Occipital lobe (tissue), 2 donors: ENCODE measurements around the gene PTX3. TPM values are rescaled to one million over a fixed set of nuclear protein-coding genes. Genes with fewer than 3 reads are reported as not detected.

Experiments
- DNase-seq: peaks from one replicate; lab custom pipeline; 2025; lab: John Stamatoyannopoulos, UW
- total RNA-seq: library from RNA; depleted of rRNA; stranded (reverse); fragments of >200 nt; gene quantifications from one replicate; pipeline ENCODE4 v1.2.3, GENCODE V29; 2014

Gene PTX3
- total RNA-seq, 1 donor from 2014 or later = 10.9 TPM

- DNase-seq = no peak
Observed at GRCh38 chr3:157472648-157473047, 36.0 kb downstream of the PTX3 start.

- DNase-seq = no peak
Observed at GRCh38 chr3:157475921-157476414, 39.3 kb downstream of the PTX3 start.

GRCh38 chr3:157477441-157477840, 40.8 kb downstream of the PTX3 start:
- DNase-seq = no peak

- DNase-seq = no peak
Observed at GRCh38 chr3:157479464-157480243, 43.0 kb downstream of the PTX3 start.

- DNase-seq = no peak
Observed at GRCh38 chr3:157487339-157487738, 50.7 kb downstream of the PTX3 start.

GRCh38 chr3:157488144-157488543, 51.5 kb downstream of the PTX3 start:
- no peak for DNase-seq

GRCh38 chr3:157491136-157491535, 54.5 kb downstream of the PTX3 start:
- DNase-seq = no peak

Other genes starting within 250 kb of the PTX3 start
- gene VEPH1, start 66.6 kb downstream of the PTX3 start, total RNA-seq = 9.2 TPM